SK-N-SH treated with all-trans-retinoic acid at 6 μM for 48 hours (cell line): ENCODE data around the gene RDX.

Experiments used
- ATAC-seq: fragments of 200-7000 bp; cut with Tn5 transposase; 3 replicates; pipeline ENCODE4 v1.9.1; 2020; ENCODE audit warnings: mild to moderate bottlenecking, moderate library complexity
- BACH2 ChIP-seq: fragments of 250-450 bp; sonication (Bioruptor Pico); IDR thresholded peaks from 2 replicates; pipeline ENCODE4 v1.9.0; 2021; ENCODE audit warnings: mild to moderate bottlenecking, borderline replicate concordance
- CREB5 ChIP-seq: fragments of 250-450 bp; sonication (Bioruptor Pico); IDR thresholded peaks from 2 replicates; pipeline ENCODE4 v1.5.1; 2020; ENCODE audit warnings: low read depth, mild to moderate bottlenecking, moderate library complexity
- CSRNP3 ChIP-seq: fragments of 250-450 bp; sonication (Bioruptor Pico); IDR thresholded peaks from 2 replicates; pipeline ENCODE4 v1.5.1; 2021; ENCODE audit warnings: mild to moderate bottlenecking, moderate library complexity
- ESRRG ChIP-seq: fragments of 250-450 bp; sonication (Bioruptor Pico); IDR thresholded peaks from 2 replicates; pipeline ENCODE4 v1.6.1; 2021; ENCODE audit warnings: mild to moderate bottlenecking
- GLIS3 ChIP-seq: fragments of 250-450 bp; sonication (Bioruptor Pico); IDR thresholded peaks from 2 replicates; pipeline ENCODE4 v1.5.0; 2020; ENCODE audit warnings: mild to moderate bottlenecking, moderate library complexity
- ISL1 ChIP-seq: fragments of 250-450 bp; sonication (Bioruptor Pico); IDR thresholded peaks from 2 replicates; pipeline ENCODE4 v2.1.2; 2022; ENCODE audit warnings: mild to moderate bottlenecking, moderate library complexity
- OSR1 ChIP-seq: fragments of 250-450 bp; sonication (Bioruptor Pico); IDR thresholded peaks from 2 replicates; pipeline ENCODE4 v1.8.0; 2022; ENCODE audit warnings: moderate library complexity, mild to moderate bottlenecking, inconsistent platforms
- PPARA ChIP-seq: fragments of 250-450 bp; sonication (Bioruptor Pico); IDR thresholded peaks from 2 replicates; pipeline ENCODE4 v1.5.0; 2020; ENCODE audit warnings: mild to moderate bottlenecking, borderline replicate concordance
- RARB ChIP-seq: fragments of 250-450 bp; sonication (Bioruptor Pico); IDR thresholded peaks from 2 replicates; pipeline ENCODE4 v1.8.0; 2021; ENCODE audit warnings: mild to moderate bottlenecking, moderate library complexity
- SNAI2 ChIP-seq: fragments of 250-450 bp; sonication (Bioruptor Pico); IDR thresholded peaks from 2 replicates; pipeline ENCODE4 v1.5.0; 2020; ENCODE audit warnings: mild to moderate bottlenecking, moderate library complexity
- TCF4 ChIP-seq: fragments of 250-450 bp; sonication (Bioruptor Pico); IDR thresholded peaks from 2 replicates; pipeline ENCODE4 v1.8.0; 2021; ENCODE audit warnings: mild to moderate bottlenecking, moderate library complexity, borderline replicate concordance
- TOX ChIP-seq: fragments of 250-450 bp; sonication (Bioruptor Pico); IDR thresholded peaks from 2 replicates; pipeline ENCODE4 v1.8.0; 2021; ENCODE audit warnings: mild to moderate bottlenecking, moderate library complexity, borderline replicate concordance
- ZC3H10 ChIP-seq: fragments of 250-450 bp; sonication (Bioruptor Pico); IDR thresholded peaks from 2 replicates; pipeline ENCODE4 v1.5.1; 2021; ENCODE audit warnings: mild to moderate bottlenecking, moderate library complexity
- ZFP30 ChIP-seq: fragments of 450-650 bp; formaldehyde crosslinking; IDR thresholded peaks from 2 replicates; pipeline ENCODE4 v1.5.0; 2022; ENCODE audit warnings: mild to moderate bottlenecking, moderate library complexity
- ZNF70 ChIP-seq: fragments of 450-650 bp; formaldehyde crosslinking; IDR thresholded peaks from 2 replicates; pipeline ENCODE4 v1.5.0; 2020; ENCODE audit warnings: mild to moderate bottlenecking, moderate library complexity
- ZNF8 ChIP-seq: fragments of 450-650 bp; formaldehyde crosslinking; IDR thresholded peaks from 2 replicates; pipeline ENCODE4 v1.5.0; 2020; ENCODE audit warnings: mild to moderate bottlenecking, moderate library complexity
- TF ChIP-seq, protein P1 (sequence below): fragments of 250-450 bp; sonication (Bioruptor Pico); IDR thresholded peaks from 2 replicates; pipeline ENCODE4 v1.5.0; 2020; ENCODE audit warnings: mild to moderate bottlenecking, moderate library complexity
- TF ChIP-seq, protein P2 (sequence below): fragments of 250-450 bp; sonication (Bioruptor Pico); IDR thresholded peaks from 2 replicates; pipeline ENCODE4 v1.8.0; 2021; ENCODE audit warnings: low read depth, mild to moderate bottlenecking, moderate library complexity, borderline replicate concordance

The RDX gene

GRCh38 chr11:110296226-110297075, at the start of gene RDX:
Gene RDX, minus strand, starts transcription at chr11:110296614. Its CDS starts 16,922 bp downstream, at chr11:110279692.
- no peak for TF ChIP-seq ESRRG (CRISPR knock-in tag)
- no peak for TF ChIP-seq BACH2
- TF ChIP-seq, all 23 proteins: peak for 0

GRCh38 chr11:110345743-110346142, 49.3 kb upstream of the RDX start:
- no peak for ATAC-seq
- TF ChIP-seq, protein P1, sequence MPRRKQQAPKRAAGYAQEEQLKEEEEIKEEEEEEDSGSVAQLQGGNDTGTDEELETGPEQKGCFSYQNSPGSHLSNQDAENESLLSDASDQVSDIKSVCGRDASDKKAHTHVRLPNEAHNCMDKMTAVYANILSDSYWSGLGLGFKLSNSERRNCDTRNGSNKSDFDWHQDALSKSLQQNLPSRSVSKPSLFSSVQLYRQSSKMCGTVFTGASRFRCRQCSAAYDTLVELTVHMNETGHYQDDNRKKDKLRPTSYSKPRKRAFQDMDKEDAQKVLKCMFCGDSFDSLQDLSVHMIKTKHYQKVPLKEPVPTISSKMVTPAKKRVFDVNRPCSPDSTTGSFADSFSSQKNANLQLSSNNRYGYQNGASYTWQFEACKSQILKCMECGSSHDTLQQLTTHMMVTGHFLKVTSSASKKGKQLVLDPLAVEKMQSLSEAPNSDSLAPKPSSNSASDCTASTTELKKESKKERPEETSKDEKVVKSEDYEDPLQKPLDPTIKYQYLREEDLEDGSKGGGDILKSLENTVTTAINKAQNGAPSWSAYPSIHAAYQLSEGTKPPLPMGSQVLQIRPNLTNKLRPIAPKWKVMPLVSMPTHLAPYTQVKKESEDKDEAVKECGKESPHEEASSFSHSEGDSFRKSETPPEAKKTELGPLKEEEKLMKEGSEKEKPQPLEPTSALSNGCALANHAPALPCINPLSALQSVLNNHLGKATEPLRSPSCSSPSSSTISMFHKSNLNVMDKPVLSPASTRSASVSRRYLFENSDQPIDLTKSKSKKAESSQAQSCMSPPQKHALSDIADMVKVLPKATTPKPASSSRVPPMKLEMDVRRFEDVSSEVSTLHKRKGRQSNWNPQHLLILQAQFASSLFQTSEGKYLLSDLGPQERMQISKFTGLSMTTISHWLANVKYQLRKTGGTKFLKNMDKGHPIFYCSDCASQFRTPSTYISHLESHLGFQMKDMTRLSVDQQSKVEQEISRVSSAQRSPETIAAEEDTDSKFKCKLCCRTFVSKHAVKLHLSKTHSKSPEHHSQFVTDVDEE, result no peak
- TF ChIP-seq GLIS3, result no peak
- no peak for TF ChIP-seq CSRNP3
- no peak for TF ChIP-seq TCF4
- no peak for TF ChIP-seq TOX
- no peak for TF ChIP-seq ZFP30 (CRISPR knock-in tag)
- TF ChIP-seq SNAI2 (CRISPR knock-in tag), result no peak

More at GRCh38 chr11:110296226-110297075, at the start of gene RDX:
- ATAC-seq, result peak; percentile 79

DNA sequence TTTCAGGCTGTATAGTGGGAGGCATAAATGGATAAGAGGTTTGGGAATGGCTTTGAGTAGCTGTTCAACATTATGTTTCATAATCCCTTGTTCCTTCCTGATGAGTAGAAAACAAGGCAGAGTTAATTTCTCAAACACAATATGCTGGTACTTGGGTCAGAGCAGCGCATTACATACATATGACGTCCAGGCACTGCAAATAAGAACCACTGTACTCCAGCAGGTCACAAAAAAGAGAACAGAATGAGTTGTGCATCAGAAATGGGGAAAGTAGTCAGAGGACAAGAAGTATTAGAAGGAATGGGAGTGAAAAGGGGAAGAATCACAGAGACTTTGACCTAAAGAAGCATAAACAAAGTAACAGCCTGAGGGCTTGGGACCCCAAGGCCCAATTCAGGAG, 44.0 kb upstream of the RDX start:
- no peak for ATAC-seq
- TF ChIP-seq ZNF8 (no peak), ZNF70 (CRISPR knock-in tag) (no peak), ZFP30 (CRISPR knock-in tag) (no peak), PPARA (CRISPR knock-in tag) (no peak), TCF4 (no peak), ISL1 (CRISPR knock-in tag) (no peak), OSR1 (CRISPR knock-in tag) (no peak)

DNA sequence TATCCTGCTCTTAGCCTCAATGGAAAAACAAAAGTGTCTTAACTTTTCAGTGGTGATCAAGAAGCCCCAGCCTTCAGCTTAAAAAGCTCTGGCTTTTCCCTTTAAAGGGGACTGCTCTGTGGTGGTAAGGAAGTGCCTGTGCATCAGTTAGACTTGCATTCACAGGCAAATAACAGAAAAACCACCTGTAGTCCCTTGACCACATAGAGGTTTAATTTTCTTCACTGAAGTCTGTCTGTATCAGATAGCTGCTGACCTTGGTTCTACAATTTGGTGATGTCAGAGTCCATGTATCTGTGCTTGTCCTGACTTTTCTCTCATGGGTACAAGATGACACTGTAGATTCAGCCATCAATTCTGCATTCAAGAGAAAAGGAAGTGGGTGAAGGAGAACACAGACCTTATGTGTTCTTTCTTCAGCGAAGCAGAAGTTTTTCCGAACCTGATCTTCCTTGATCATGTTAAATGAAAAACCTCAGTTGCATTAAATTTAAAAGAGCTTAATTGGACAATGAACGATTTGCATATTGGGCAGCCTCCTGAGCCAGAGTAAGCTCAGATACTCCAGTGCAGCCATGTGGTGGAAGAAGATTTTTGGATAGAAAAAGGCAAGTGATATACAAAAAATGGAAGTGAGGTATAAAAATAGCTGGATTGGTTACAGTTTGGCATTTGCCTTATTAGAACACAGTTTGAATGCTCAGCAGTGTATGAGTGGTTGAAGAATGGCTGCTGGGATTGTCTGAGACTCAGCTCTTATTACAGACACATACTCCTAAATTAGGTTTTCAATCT, 43.2 kb upstream of the RDX start:
- TF ChIP-seq ZNF70 (CRISPR knock-in tag) (no peak), SNAI2 (CRISPR knock-in tag) (no peak), ZFP30 (CRISPR knock-in tag) (no peak), BACH2 (no peak), RARB (CRISPR knock-in tag) (no peak), ISL1 (CRISPR knock-in tag) (no peak), ZC3H10 (CRISPR knock-in tag) (no peak), ESRRG (CRISPR knock-in tag) (no peak), CREB5 (CRISPR knock-in tag) (no peak), ZNF8 (no peak), TCF4 (no peak)
- TF ChIP-seq, protein P2, sequence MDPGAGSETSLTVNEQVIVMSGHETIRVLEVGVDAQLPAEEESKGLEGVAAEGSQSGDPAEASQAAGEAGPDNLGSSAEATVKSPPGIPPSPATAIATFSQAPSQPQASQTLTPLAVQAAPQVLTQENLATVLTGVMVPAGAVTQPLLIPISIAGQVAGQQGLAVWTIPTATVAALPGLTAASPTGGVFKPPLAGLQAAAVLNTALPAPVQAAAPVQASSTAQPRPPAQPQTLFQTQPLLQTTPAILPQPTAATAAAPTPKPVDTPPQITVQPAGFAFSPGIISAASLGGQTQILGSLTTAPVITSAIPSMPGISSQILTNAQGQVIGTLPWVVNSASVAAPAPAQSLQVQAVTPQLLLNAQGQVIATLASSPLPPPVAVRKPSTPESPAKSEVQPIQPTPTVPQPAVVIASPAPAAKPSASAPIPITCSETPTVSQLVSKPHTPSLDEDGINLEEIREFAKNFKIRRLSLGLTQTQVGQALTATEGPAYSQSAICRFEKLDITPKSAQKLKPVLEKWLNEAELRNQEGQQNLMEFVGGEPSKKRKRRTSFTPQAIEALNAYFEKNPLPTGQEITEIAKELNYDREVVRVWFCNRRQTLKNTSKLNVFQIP, result no peak
- TF ChIP-seq, protein P1, result no peak
- no peak for ATAC-seq
